Ascending aorta (tissue), 2 donors: ENCODE data around the gene MOB4. TPM values are rescaled to one million over a fixed set of nuclear protein-coding genes. Genes with fewer than 3 reads are reported as not detected.
A peak's percentile ranks its signal among the peaks of the same experiment; 100 is the strongest.

Experiments
- DNase-seq, 2 donors: peaks; one replicate each; pipeline ENCODE4 v3.0.0-alpha.2; 2019; ENCODE audit warnings: low spot score in 2 of 2
- H3K27ac ChIP-seq, 2 donors: fragments of 200-600 bp; sonication (generic); one replicate each; pipeline ENCODE4 v1.5.1; 2016 to 2017; ENCODE audit warnings: mild to moderate bottlenecking in 1 of 2
- H3K27me3 ChIP-seq: fragments of 200-600 bp; sonication (generic); one replicate; pipeline ENCODE4 v1.5.1; 2017
- H3K36me3 ChIP-seq, 2 donors: fragments of 200-600 bp; sonication (generic); one replicate each; pipeline ENCODE4 v1.5.1; 2016
- H3K4me1 ChIP-seq, 2 donors: fragments of 200-600 bp; sonication (generic); one replicate each; pipeline ENCODE4 v1.5.1; 2016 to 2017; ENCODE audit warnings: mild to moderate bottlenecking in 1 of 2
- H3K4me3 ChIP-seq, 2 donors: fragments of 200-600 bp; sonication (generic); one replicate each; pipeline ENCODE4 v1.5.1; 2016 to 2017; ENCODE audit warnings: mild to moderate bottlenecking in 1 of 2
- H3K9me3 ChIP-seq, 2 donors: fragments of 200-600 bp; sonication (generic); one replicate each; pipeline ENCODE4 v1.5.1; 2016
- CTCF ChIP-seq, 3 experiments: fragments of 200-600 bp in 2 of 3; fragments of 450-650 bp in 1 of 3; sonication (generic) in 2 of 3; IDR thresholded peaks; one replicate each; pipeline ENCODE4 v1.5.1; 2016 to 2019; ENCODE audit warnings: antibody characterized with exemption in 3 of 3, mild to moderate bottlenecking in 1 of 3, moderate library complexity in 1 of 3
- intact Hi-C: fragments of 100-400 bp; cut with DNase I; formaldehyde crosslinking; loops from one replicate; pipeline ENCODE4 v1.15.1; 2023
- total RNA-seq: library from RNA; depleted of rRNA; stranded (reverse); fragments of >200 nt; gene quantifications from one replicate; pipeline ENCODE4 v1.1.0, GENCODE V29; 2016

MOB4 gene
- total RNA-seq, 1 donor from 2014 or later, result 29.2 TPM

- Histone ChIP-seq H3K27ac (no peak overlapping the region), H3K9me3 (peaks cover 8 to 19% of the 10 kb centered on the region in 2 donors), H3K36me3 (peaks cover 61 to 81% of the 10 kb centered on the region in 2 donors), H3K4me1 (no peaks in the 10 kb centered on the region), H3K4me3 (no peak overlapping the region), H3K27me3 (no peaks in the 10 kb centered on the region)
- intact Hi-C loops, result no loop called here
- no peak for TF ChIP-seq CTCF (IDR thresholded peaks at IDR 0.05)
- no peak for DNase-seq
These were observed 28.5 kb upstream of the MOB4 start for GRCh38 chr2:197487385-197487784.

- H3K4me3 ChIP-seq, result no peak overlapping the region
- no peaks in the 10 kb centered on the region for H3K9me3 ChIP-seq
- H3K4me1 ChIP-seq, result peaks cover 4 to 29% of the 10 kb centered on the region in 2 donors
- H3K36me3 ChIP-seq, result peaks cover 53 to 66% of the 10 kb centered on the region in 2 donors
- no peak for TF ChIP-seq CTCF (IDR thresholded peaks at IDR 0.05)
- H3K27ac ChIP-seq, result no peak overlapping the region
- no peak for DNase-seq
- H3K27me3 ChIP-seq, result no peaks in the 10 kb centered on the region
- intact Hi-C loops, result no loop called here
These were observed 20.3 kb upstream of the MOB4 start for GRCh38 chr2:197495433-197496134.

- Histone ChIP-seq H3K9me3 (no peaks in the 10 kb centered on the region), H3K27ac (no peak overlapping the region), H3K27me3 (no peaks in the 10 kb centered on the region), H3K4me3 (no peak overlapping the region), H3K36me3 (peaks cover 42 to 56% of the 10 kb centered on the region in 2 donors), H3K4me1 (peaks cover 8 to 35% of the 10 kb centered on the region in 2 donors)
- no peak for TF ChIP-seq CTCF (IDR thresholded peaks at IDR 0.05)
- intact Hi-C loops, result no loop called here
- DNase-seq, result no peak
These were observed 19.2 kb upstream of the MOB4 start for GRCh38 chr2:197496695-197497094.

- Histone ChIP-seq H3K9me3 (no peaks in the 10 kb centered on the region), H3K27ac (no peak overlapping the region), H3K4me1 (peaks cover 11 to 40% of the 10 kb centered on the region in 2 donors), H3K27me3 (no peaks in the 10 kb centered on the region), H3K36me3 (peaks cover 35 to 55% of the 10 kb centered on the region in 2 donors), H3K4me3 (peak overlapping the region in 1 of 2 donors; percentile 94)
- intact Hi-C loops, result no loop called here
- no peak for DNase-seq
- TF ChIP-seq CTCF (IDR thresholded peaks at IDR 0.05), result no peak
These were observed 18.5 kb upstream of the MOB4 start for GRCh38 chr2:197497326-197497725.

GRCh38 chr2:197498235-197498936 lies 17.5 kb upstream of the MOB4 start:
- Histone ChIP-seq H3K4me3 (peak overlapping the region; percentile 94 to 98), H3K36me3 (peaks cover 26 to 48% of the 10 kb centered on the region in 2 donors), H3K9me3 (no peaks in the 10 kb centered on the region), H3K27ac (peak overlapping the region; percentile 97 to 98), H3K4me1 (peaks cover 11 to 42% of the 10 kb centered on the region in 2 donors), H3K27me3 (no peaks in the 10 kb centered on the region)
- intact Hi-C loops, result no loop called here
- DNase-seq, result no peak
- no peak for TF ChIP-seq CTCF (IDR thresholded peaks at IDR 0.05)
